Measurements from ENCODE around the gene RHO.
A peak's percentile ranks its signal among the peaks of the same experiment; 100 is the strongest.

Gene RHO

DNA sequence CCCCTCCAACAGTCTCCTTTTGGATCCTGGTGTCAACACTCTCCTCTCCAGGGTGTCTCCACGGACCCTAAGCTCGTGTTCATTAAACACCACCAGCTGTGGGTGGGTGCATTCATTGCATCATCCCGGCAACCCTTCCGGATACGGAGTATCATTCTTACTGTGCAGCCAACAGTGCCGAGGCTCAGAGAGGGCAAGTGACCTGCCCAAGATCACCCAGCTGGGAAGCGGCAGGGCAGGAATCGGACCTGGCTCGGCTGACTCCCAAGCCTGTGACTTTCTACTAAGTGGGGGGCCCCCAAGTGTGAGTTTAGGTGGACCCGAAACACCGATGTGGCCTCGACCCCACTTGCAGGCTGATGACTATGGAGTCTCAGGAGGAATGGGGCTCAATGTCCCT, 34.9 kb downstream of the RHO start:
- no peak for DNase-seq

- no peak for DNase-seq
Observed at GRCh38 chr3:129563850-129564535, 35.6 kb downstream of the RHO start.

GRCh38 chr3:129564981-129565644, 36.7 kb downstream of the RHO start:
- no peak for DNase-seq

DNA sequence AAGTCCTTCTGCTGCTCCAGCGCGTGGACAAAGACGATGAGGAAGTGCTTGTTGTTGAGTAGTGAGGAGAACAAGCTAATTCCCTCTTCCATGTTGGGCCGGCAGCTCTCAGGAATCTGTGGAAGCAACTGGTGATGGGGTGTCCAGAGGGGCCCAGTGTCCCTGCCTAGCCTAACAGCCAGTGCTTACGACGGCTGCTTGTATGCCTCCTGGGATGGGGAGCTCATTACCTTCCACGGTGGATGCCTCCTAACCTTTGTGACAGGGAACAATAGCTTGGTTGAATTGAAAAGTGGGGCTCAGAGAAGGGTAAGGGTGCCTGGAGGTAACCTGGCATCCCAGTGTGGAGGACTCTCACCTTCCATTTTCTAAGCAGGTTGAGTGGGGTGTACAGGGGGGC, 37.5 kb downstream of the RHO start:
- no peak for DNase-seq

GRCh38 chr3:129567176-129567705, 38.8 kb downstream of the RHO start:
- no peak for DNase-seq

GRCh38 chr3:129567939-129568338, 39.5 kb downstream of the RHO start:
- DNase-seq, result no peak

DNA sequence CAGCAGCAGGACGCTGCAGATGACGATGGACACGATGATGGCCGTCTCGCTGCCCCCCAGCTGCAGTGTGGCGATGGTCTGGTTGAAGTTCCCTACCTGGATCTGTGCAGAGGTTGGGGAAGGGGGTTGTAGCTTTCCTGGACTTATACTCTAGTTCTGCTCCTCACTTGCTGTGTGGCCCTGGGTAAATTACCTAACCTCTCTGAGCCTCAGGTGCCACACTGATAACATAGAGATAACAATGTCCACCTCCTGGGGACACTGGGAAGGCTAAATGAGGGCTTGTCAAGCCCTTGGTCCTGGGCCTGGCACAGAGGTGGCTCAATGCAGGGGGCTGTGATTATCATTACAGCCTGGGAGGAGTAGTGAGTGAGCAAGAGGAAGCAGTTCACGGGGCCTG, 41.4 kb downstream of the RHO start:
- DNase-seq, result no peak

DNA sequence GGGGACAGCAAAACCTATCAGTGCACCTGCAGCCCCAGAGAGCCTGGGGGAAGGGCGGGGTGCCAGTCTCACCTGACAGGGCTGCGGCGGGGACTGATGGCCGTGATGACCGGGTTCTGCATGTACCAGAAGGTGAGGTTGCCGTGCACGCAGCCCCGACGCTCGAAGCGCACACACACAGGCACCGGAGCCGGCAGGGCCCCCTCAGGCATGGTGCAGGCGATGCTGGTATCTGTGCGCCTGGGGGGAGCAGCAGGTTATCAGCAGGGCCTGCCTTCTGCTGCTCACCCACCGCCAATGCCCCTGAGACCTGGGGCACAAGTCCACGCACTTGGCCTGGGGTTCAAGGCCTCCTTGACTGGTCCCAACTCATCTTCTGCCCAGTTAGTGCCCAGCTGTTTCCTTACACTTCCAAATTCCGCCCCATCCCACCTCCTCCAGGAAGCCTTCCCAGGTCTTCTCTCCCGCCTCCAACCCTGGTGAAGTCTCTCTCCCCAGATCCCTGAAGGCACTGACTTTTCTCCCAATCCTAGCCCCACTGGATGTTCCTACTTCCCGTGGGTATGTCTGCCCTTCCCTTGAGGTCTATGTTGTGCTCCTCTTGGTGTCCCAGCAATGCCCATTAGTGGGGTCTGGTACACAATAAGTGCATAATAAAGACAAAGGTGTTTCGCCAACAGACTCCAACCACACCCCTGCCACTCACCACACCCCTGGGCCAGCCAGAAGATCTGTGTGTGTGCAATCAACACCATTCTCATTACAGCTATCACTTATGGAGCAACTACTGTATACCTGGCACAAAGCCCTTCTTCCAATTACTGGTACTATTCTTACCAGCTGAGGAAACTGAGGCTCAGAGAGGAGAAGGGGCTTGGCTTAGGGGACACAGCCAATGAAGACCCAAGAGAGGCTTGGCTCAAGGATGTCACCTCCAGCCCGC, 43.4 kb downstream of the RHO start:
- DNase-seq, result no peak

DNA sequence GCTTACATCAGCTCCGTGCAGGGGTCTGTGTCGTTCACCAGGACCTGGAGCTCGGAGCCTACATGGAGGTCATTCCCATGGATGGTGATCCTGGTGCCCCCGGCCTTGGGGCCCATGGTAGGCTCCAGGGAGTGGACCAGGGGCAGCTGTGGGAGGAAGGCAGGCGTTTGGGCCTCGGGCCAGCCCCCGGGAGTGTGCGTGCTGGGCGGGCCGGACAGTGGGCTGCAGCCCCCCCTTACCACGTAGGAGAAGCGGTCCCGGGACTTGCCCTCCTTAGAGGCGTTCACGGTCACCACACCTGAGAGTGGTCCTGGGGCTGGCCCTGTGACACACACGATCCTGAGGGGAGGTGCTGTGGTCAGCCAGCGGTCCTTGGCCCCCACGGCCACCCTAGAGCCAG, 44.2 kb downstream of the RHO start:
- DNase-seq, result no peak

GRCh38 chr3:129573493-129573892, 45.1 kb downstream of the RHO start:
- no peak for DNase-seq

DNA sequence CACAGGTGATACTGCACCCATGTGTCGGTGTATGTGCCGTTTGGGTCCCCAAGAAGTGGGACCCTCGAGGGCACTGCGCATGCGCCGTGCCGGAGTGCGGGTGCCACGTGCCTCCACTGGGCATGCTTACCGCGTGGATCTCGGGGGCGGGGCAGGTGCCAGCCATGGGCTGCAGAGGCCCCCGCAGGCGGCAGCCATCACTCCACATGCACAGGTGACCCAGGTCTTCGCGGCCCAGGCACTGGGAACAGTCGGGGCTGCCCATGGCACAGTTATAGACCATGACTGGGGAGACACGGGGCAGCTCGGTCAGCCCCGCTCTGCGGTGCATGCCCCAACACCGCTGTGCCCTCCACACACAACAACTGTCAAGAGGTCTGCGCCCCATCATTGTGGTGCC, 45.8 kb downstream of the RHO start:
- no peak for DNase-seq

- no peak for DNase-seq
Observed at GRCh38 chr3:129575233-129575996, 47.0 kb downstream of the RHO start.

DNA sequence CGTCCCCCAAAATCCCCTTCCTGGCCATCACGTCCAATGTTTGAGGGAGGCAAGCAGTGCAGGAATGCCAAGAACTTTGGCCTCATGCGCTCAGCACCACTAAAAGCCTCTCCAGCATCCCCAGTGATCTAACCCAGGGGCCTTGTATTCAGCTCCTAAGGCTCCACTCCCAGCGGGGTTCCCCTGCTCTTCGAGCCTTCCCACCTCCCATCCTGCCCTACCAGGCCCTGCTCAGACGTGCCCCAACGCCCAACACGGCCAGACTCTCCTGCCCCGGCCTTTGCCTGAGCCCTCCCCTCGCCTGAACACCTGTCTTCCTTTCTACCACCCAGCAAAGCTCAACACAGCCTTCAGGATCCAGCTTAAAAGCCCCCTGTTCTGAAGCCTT, 47.6 kb downstream of the RHO start:
- DNase-seq, result no peak

- DNase-seq, result peak; percentile 83
Observed at GRCh38 chr3:129576514-129577352, 48.3 kb downstream of the RHO start.

- DNase-seq, result peak; percentile 59
Observed at GRCh38 chr3:129577366-129577765, 48.9 kb downstream of the RHO start.

GRCh38 chr3:129577925-129578786, 49.7 kb downstream of the RHO start:
- DNase-seq, result no peak

GRCh38 chr3:129579991-129580390, 51.6 kb downstream of the RHO start:
- DNase-seq, result no peak

DNA sequence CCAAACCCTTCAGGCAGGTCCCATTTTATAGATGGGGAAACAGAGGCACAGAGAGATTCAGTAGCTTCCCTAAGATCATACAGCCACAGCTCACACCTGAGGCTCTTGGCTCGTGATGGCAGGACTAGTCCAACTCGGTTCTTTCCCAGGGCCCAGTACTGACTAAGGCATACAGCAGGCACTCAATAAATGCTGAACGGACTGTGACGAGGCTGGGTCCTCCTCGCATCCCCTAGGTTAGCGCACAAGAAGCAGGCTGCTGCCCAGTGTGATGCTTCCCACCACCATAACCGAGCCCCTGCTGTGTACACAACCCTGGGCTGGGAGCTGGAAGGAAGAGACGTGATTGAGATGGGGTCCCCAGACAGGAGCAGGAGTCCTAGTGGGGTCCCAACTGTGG, 53.2 kb downstream of the RHO start:
- no peak for DNase-seq

GRCh38 chr3:129582799-129583198, 54.4 kb downstream of the RHO start:
- DNase-seq, result no peak

- no peak for DNase-seq
Observed at GRCh38 chr3:129583289-129583688, 54.9 kb downstream of the RHO start.

DNA sequence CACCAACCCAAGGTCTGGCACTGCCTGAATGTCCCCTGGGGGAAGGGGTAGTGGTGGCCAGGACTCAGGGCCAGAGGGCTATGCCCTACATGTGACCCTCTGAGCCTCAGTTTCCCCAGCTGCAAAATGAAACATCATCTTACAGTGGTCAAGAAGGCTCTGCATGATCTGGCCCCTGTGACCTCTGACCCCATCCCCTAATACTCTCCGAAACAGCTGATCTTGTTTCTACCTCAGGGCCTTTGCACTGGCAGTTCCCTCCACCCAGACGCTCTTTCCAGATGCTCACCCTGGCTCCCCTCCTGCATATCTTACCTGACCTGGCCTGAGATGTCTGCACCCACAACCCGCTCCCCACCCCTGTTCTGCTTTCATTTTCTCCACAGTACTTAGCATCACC, 56.2 kb downstream of the RHO start:
- no peak for DNase-seq

All from NCI-H146 (cell line).